T-helper 1 cell treated with Interleukin-12 subunit alpha and Interleukin-12 subunit beta and Interleukin-4 antibody, amounts not matched to agents 30 μg/mL and 1 μg/mL, for 36 hours (primary cell): ENCODE results near the gene LASP1.

Source experiments
- H3K27ac Mint-ChIP-seq: one replicate; pipeline ENCODE4 v1.8.0; 2021; ENCODE audit warnings: mild to moderate bottlenecking, mixed read lengths
- H3K27me3 Mint-ChIP-seq: one replicate; pipeline ENCODE4 v1.8.0; 2021; ENCODE audit warnings: low read depth, mixed read lengths
- H3K36me3 Mint-ChIP-seq: one replicate; pipeline ENCODE4 v1.8.0; 2021; ENCODE audit warnings: low read depth, mixed read lengths
- H3K4me1 Mint-ChIP-seq: one replicate; pipeline ENCODE4 v1.8.0; 2021; ENCODE audit warnings: low read depth, mixed read lengths
- H3K4me3 Mint-ChIP-seq: one replicate; pipeline ENCODE4 v1.8.0; 2021; ENCODE audit warnings: mild to moderate bottlenecking, moderate library complexity, mixed read lengths
- H3K9me3 Mint-ChIP-seq: one replicate; pipeline ENCODE4 v1.8.0; 2021; ENCODE audit warnings: mixed read lengths

Gene LASP1

GRCh38 chr17:38891441-38891840, 21.6 kb downstream of the LASP1 start:
- Mint-ChIP-seq H3K27ac (peak overlapping the region; percentile 85), H3K9me3 (no peaks in the 10 kb centered on the region), H3K36me3 (peaks cover 41% of the 10 kb centered on the region), H3K4me1 (peaks cover 63% of the 10 kb centered on the region), H3K4me3 (peak overlapping the region; percentile 61), H3K27me3 (no peaks in the 10 kb centered on the region)

GRCh38 chr17:38892083-38892482, 22.2 kb downstream of the LASP1 start:
- Mint-ChIP-seq H3K4me3 (peak overlapping the region; percentile 61), H3K36me3 (peaks cover 45% of the 10 kb centered on the region), H3K27me3 (no peaks in the 10 kb centered on the region), H3K9me3 (no peaks in the 10 kb centered on the region), H3K4me1 (peaks cover 62% of the 10 kb centered on the region), H3K27ac (peak overlapping the region; percentile 85)

GRCh38 chr17:38892620-38893019, 22.8 kb downstream of the LASP1 start:
- no peaks in the 10 kb centered on the region for H3K27me3 Mint-ChIP-seq
- H3K9me3 Mint-ChIP-seq: no peaks in the 10 kb centered on the region
- H3K27ac Mint-ChIP-seq: peak overlapping the region; percentile 63
- no peak overlapping the region for H3K4me3 Mint-ChIP-seq
- H3K4me1 Mint-ChIP-seq: peaks cover 61% of the 10 kb centered on the region
- H3K36me3 Mint-ChIP-seq: peaks cover 49% of the 10 kb centered on the region

GRCh38 chr17:38893113-38893512, 23.3 kb downstream of the LASP1 start:
- Mint-ChIP-seq H3K9me3 (no peaks in the 10 kb centered on the region), H3K27me3 (no peaks in the 10 kb centered on the region), H3K27ac (peak overlapping the region; percentile 72), H3K36me3 (peaks cover 51% of the 10 kb centered on the region), H3K4me1 (peaks cover 65% of the 10 kb centered on the region), H3K4me3 (peak overlapping the region; percentile 10)

- H3K27me3 Mint-ChIP-seq: no peaks in the 10 kb centered on the region
- no peak overlapping the region for H3K4me3 Mint-ChIP-seq
- H3K36me3 Mint-ChIP-seq: peaks cover 51% of the 10 kb centered on the region
- peaks cover 67% of the 10 kb centered on the region for H3K4me1 Mint-ChIP-seq
- no peaks in the 10 kb centered on the region for H3K9me3 Mint-ChIP-seq
- peak overlapping the region; percentile 72 for H3K27ac Mint-ChIP-seq
Observed at GRCh38 chr17:38893607-38894006, 23.7 kb downstream of the LASP1 start.

- no peak overlapping the region for H3K4me3 Mint-ChIP-seq
Observed at GRCh38 chr17:38894276-38894675, 24.4 kb downstream of the LASP1 start.

GRCh38 chr17:38896346-38896954, 26.6 kb downstream of the LASP1 start:
- no peak overlapping the region for H3K4me3 Mint-ChIP-seq
- H3K9me3 Mint-ChIP-seq: no peaks in the 10 kb centered on the region
- H3K27ac Mint-ChIP-seq: peak overlapping the region; percentile 45
- H3K36me3 Mint-ChIP-seq: peaks cover 54% of the 10 kb centered on the region
- H3K27me3 Mint-ChIP-seq: no peaks in the 10 kb centered on the region
- peaks cover 61% of the 10 kb centered on the region for H3K4me1 Mint-ChIP-seq

More at GRCh38 chr17:38894276-38894675, 24.4 kb downstream of the LASP1 start:
- peaks cover 67% of the 10 kb centered on the region for H3K4me1 Mint-ChIP-seq
- no peaks in the 10 kb centered on the region for H3K27me3 Mint-ChIP-seq
- H3K36me3 Mint-ChIP-seq: peaks cover 53% of the 10 kb centered on the region
- H3K27ac Mint-ChIP-seq: peak overlapping the region; percentile 72
- H3K9me3 Mint-ChIP-seq: no peaks in the 10 kb centered on the region

GRCh38 chr17:38897176-38897575, 27.3 kb downstream of the LASP1 start:
- no peak overlapping the region for H3K4me3 Mint-ChIP-seq

GRCh38 chr17:38897671-38898290, 27.9 kb downstream of the LASP1 start:
- peak overlapping the region; percentile 90 for H3K27ac Mint-ChIP-seq
- peaks cover 53% of the 10 kb centered on the region for H3K36me3 Mint-ChIP-seq
- H3K27me3 Mint-ChIP-seq: no peaks in the 10 kb centered on the region
- peaks cover 51% of the 10 kb centered on the region for H3K4me1 Mint-ChIP-seq
- no peaks in the 10 kb centered on the region for H3K9me3 Mint-ChIP-seq
- H3K4me3 Mint-ChIP-seq: peak overlapping the region; percentile 70

More at GRCh38 chr17:38897176-38897575, 27.3 kb downstream of the LASP1 start:
- Mint-ChIP-seq H3K27ac (peak overlapping the region; percentile 90), H3K9me3 (no peaks in the 10 kb centered on the region), H3K36me3 (peaks cover 52% of the 10 kb centered on the region), H3K27me3 (no peaks in the 10 kb centered on the region), H3K4me1 (peaks cover 54% of the 10 kb centered on the region)

GRCh38 chr17:38898291-38898679, 28.4 kb downstream of the LASP1 start:
- H3K4me1 Mint-ChIP-seq: peaks cover 50% of the 10 kb centered on the region
- peaks cover 58% of the 10 kb centered on the region for H3K36me3 Mint-ChIP-seq
- peak overlapping the region; percentile 70 for H3K4me3 Mint-ChIP-seq
- H3K27me3 Mint-ChIP-seq: no peaks in the 10 kb centered on the region
- peak overlapping the region; percentile 90 for H3K27ac Mint-ChIP-seq
- H3K9me3 Mint-ChIP-seq: no peaks in the 10 kb centered on the region

GRCh38 chr17:38898812-38899348, 29.0 kb downstream of the LASP1 start:
- peak overlapping the region; percentile 70 for H3K4me3 Mint-ChIP-seq
- peaks cover 50% of the 10 kb centered on the region for H3K4me1 Mint-ChIP-seq
- no peaks in the 10 kb centered on the region for H3K9me3 Mint-ChIP-seq
- no peaks in the 10 kb centered on the region for H3K27me3 Mint-ChIP-seq
- peak overlapping the region; percentile 90 for H3K27ac Mint-ChIP-seq
- H3K36me3 Mint-ChIP-seq: peaks cover 64% of the 10 kb centered on the region

- peaks cover 62% of the 10 kb centered on the region for H3K36me3 Mint-ChIP-seq
- no peaks in the 10 kb centered on the region for H3K9me3 Mint-ChIP-seq
- H3K4me1 Mint-ChIP-seq: peaks cover 45% of the 10 kb centered on the region
- H3K4me3 Mint-ChIP-seq: peak overlapping the region; percentile 70
- no peaks in the 10 kb centered on the region for H3K27me3 Mint-ChIP-seq
- peak overlapping the region; percentile 90 for H3K27ac Mint-ChIP-seq
Observed at GRCh38 chr17:38899421-38899820, 29.6 kb downstream of the LASP1 start.

GRCh38 chr17:38900978-38901656, 31.3 kb downstream of the LASP1 start:
- peaks cover 67% of the 10 kb centered on the region for H3K36me3 Mint-ChIP-seq
- peak overlapping the region; percentile 76 for H3K27ac Mint-ChIP-seq
- peak overlapping the region; percentile 40 for H3K4me3 Mint-ChIP-seq
- no peaks in the 10 kb centered on the region for H3K9me3 Mint-ChIP-seq
- no peaks in the 10 kb centered on the region for H3K27me3 Mint-ChIP-seq
- peaks cover 43% of the 10 kb centered on the region for H3K4me1 Mint-ChIP-seq

- Mint-ChIP-seq H3K36me3 (peaks cover 50% of the 10 kb centered on the region), H3K9me3 (no peaks in the 10 kb centered on the region), H3K27ac (peak overlapping the region; percentile 31), H3K4me1 (peaks cover 33% of the 10 kb centered on the region), H3K27me3 (no peaks in the 10 kb centered on the region), H3K4me3 (no peak overlapping the region)
Observed at GRCh38 chr17:38903404-38903803, 33.5 kb downstream of the LASP1 start.
